Astrocyte (in vitro differentiated cells and primary cell): Measurements from ENCODE around the gene HECW1. TPM values are rescaled to one million over a fixed set of nuclear protein-coding genes. Genes with fewer than 3 reads are reported as not detected.

Experiments
- DNase-seq: peaks from one replicate; pipeline ENCODE4 v3.0.0-alpha.2; 2010; ENCODE audit warnings: low read depth
- FAIRE-seq: peaks from 2 replicates; lab custom pipeline; 2011; peaks lifted over from hg19 to GRCh38; lab: Jason Lieb, UNC
- H2AFZ ChIP-seq: 2 replicates; pipeline ENCODE4 v1.6.0; 2012; ENCODE audit warnings: low read depth, low read length, inconsistent platforms
- H3K27ac ChIP-seq: 2 replicates; pipeline ENCODE4 v1.5.1; 2011; ENCODE audit warnings: low read depth, low read length, inconsistent platforms
- H3K27me3 ChIP-seq: 2 replicates; pipeline ENCODE4 v1.6.0; 2011; ENCODE audit warnings: low read length, inconsistent platforms; ENCODE audit not compliant: insufficient read depth
- H3K36me3 ChIP-seq: 2 replicates; pipeline ENCODE4 v1.5.1; 2011; ENCODE audit warnings: low read length, inconsistent platforms; ENCODE audit not compliant: insufficient read depth
- H3K4me1 ChIP-seq: 2 replicates; pipeline ENCODE4 v1.5.1; 2011; ENCODE audit warnings: low read length, inconsistent platforms; ENCODE audit not compliant: insufficient read depth
- H3K4me2 ChIP-seq: 2 replicates; pipeline ENCODE4 v1.6.0; 2012; ENCODE audit warnings: low read length, inconsistent platforms
- H3K4me3 ChIP-seq: 2 replicates; pipeline ENCODE4 v1.5.1; 2011; ENCODE audit warnings: low read depth, mild to moderate bottlenecking, low read length, inconsistent platforms; ENCODE audit not compliant: insufficient read depth
- H3K79me2 ChIP-seq: 2 replicates; pipeline ENCODE4 v1.6.0; 2012; ENCODE audit warnings: mild to moderate bottlenecking, low read length, inconsistent platforms; ENCODE audit not compliant: insufficient read depth
- H3K9ac ChIP-seq: 2 replicates; pipeline ENCODE4 v1.6.0; 2012; ENCODE audit warnings: mild to moderate bottlenecking, low read length, inconsistent platforms
- H3K9me3 ChIP-seq: 2 replicates; pipeline ENCODE4 v1.5.1; 2012; ENCODE audit warnings: low read depth, mild to moderate bottlenecking, low read length, inconsistent platforms; ENCODE audit not compliant: insufficient read depth
- H4K20me1 ChIP-seq: 2 replicates; pipeline ENCODE4 v1.6.0; 2012; ENCODE audit warnings: low read length, inconsistent platforms; ENCODE audit not compliant: insufficient read depth
- H3K27ac Mint-ChIP-seq: one replicate; pipeline ENCODE4 v1.8.0; 2021; ENCODE audit warnings: mild to moderate bottlenecking, mixed read lengths; ENCODE audit not compliant: unreplicated experiment
- H3K27me3 Mint-ChIP-seq: one replicate; pipeline ENCODE4 v1.8.0; 2021; ENCODE audit warnings: low read depth, mixed read lengths; ENCODE audit not compliant: unreplicated experiment
- H3K36me3 Mint-ChIP-seq: one replicate; pipeline ENCODE4 v1.8.0; 2021; ENCODE audit warnings: low read depth, mixed read lengths; ENCODE audit not compliant: unreplicated experiment
- H3K4me1 Mint-ChIP-seq: one replicate; pipeline ENCODE4 v1.8.0; 2021; ENCODE audit warnings: low read depth, mixed read lengths; ENCODE audit not compliant: unreplicated experiment
- H3K4me3 Mint-ChIP-seq: one replicate; pipeline ENCODE4 v1.8.0; 2021; ENCODE audit warnings: mild to moderate bottlenecking, moderate library complexity, mixed read lengths; ENCODE audit not compliant: unreplicated experiment
- H3K9me3 Mint-ChIP-seq: one replicate; pipeline ENCODE4 v1.8.0; 2021; ENCODE audit warnings: mild to moderate bottlenecking, mixed read lengths; ENCODE audit not compliant: unreplicated experiment
- CTCF ChIP-seq: IDR thresholded peaks from 2 replicates; pipeline ENCODE4 v1.5.1; 2011; ENCODE audit warnings: low read depth, mild to moderate bottlenecking, inconsistent platforms, low read length, moderate library complexity; ENCODE audit not compliant: insufficient read depth
- EZH2 ChIP-seq: IDR thresholded peaks from 2 replicates; pipeline ENCODE4 v1.6.1; 2012; ENCODE audit warnings: mild to moderate bottlenecking, low read length, inconsistent platforms; ENCODE audit not compliant: insufficient read depth
- total RNA-seq: library from RNA; stranded (reverse); gene quantifications from 2 replicates; pipeline ENCODE4 v1.2.1, GENCODE V29; 2021

HECW1 gene
- total RNA-seq, 1 donor from 2014 or later = 3.3 TPM

DNA sequence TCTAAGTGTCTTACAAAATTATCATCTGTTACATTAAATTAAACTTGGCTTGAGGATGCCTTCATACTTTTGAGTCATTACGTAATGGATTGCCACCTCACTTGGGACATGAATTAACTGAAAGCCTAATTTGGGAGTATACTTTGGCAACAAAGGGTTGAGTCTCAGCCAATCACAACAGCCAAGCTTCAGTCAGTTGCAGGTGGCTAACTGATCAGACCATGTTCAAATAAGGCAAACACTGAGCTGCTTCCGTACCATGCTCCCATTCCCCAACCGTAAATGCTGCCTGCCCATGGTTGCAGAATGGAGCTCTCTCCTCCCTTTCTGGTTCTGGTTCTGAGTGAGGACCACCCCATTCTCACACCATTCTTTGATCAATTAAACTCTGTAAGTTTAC lies 377.6 kb downstream of the HECW1 start:
- FAIRE-seq (no peak), DNase-seq (peak; percentile 76)
- Histone ChIP-seq H3K27me3 (peaks cover 29% of the 10 kb centered on the region), H2AFZ (no peak overlapping the region), H3K79me2 (no peaks in the 10 kb centered on the region), H3K27ac (no peak overlapping the region), H4K20me1 (no peaks in the 10 kb centered on the region), H3K36me3 (no peaks in the 10 kb centered on the region), H3K9me3 (no peaks in the 10 kb centered on the region), H3K9ac (no peak overlapping the region), H3K4me2 (no peak overlapping the region), H3K4me1 (peaks cover 7% of the 10 kb centered on the region), H3K4me3 (no peak overlapping the region)
- Mint-ChIP-seq H3K27ac (no peak overlapping the region), H3K4me3 (no peak overlapping the region), H3K9me3 (no peaks in the 10 kb centered on the region), H3K27me3 (no peaks in the 10 kb centered on the region), H3K36me3 (no peaks in the 10 kb centered on the region), H3K4me1 (peaks cover 31% of the 10 kb centered on the region)
- no peak for TF ChIP-seq CTCF
- TF ChIP-seq EZH2 = no peak

DNA sequence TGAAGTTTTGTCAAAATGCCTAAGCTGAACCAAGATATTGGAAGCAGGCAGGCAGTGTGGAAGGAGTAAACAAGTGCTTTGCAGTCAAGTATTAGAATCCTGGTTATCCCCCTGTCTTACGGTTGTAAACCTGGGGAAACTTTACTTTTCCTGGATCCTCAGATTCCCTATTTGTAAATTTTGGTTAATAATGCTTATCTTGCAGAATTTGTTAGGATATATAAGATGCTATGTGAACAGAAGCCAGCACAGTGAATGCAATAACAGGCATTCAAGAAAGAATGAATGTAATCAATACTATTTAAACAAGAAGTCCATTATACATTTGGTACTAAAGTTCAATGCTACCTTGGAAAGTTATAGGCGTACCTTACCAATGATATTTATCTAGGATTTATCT lies 378.7 kb downstream of the HECW1 start:
- Histone ChIP-seq H3K9me3 (no peaks in the 10 kb centered on the region), H3K4me1 (peaks cover 7% of the 10 kb centered on the region), H3K79me2 (no peaks in the 10 kb centered on the region), H3K4me3 (no peak overlapping the region), H4K20me1 (no peaks in the 10 kb centered on the region), H3K27ac (no peak overlapping the region), H2AFZ (no peak overlapping the region), H3K9ac (no peak overlapping the region), H3K4me2 (no peak overlapping the region), H3K27me3 (peaks cover 29% of the 10 kb centered on the region), H3K36me3 (no peaks in the 10 kb centered on the region)
- Mint-ChIP-seq H3K4me3 (no peak overlapping the region), H3K9me3 (no peaks in the 10 kb centered on the region), H3K27ac (no peak overlapping the region), H3K36me3 (no peaks in the 10 kb centered on the region), H3K4me1 (peaks cover 29% of the 10 kb centered on the region), H3K27me3 (no peaks in the 10 kb centered on the region)
- no peak for FAIRE-seq
- TF ChIP-seq CTCF (no peak), EZH2 (no peak)
- DNase-seq = no peak

DNA sequence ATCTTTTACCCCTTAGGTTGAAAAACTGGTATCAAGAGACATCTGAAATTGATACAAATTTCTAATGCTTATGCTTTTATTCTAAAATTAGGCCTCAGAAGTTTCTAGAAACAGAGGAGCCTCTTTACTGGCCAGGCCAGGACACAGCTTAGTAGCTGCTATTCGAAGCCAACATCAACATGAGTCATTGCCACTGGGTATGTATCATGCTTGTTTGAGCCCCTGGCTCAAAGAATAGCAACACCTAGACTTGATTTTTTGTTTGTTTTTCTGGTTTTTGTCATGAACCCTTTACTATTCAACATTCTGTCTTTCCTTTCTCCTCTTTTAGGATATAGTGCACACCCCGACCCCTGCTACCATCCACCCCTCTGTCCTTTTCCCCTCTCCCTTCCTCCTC lies 379.5 kb downstream of the HECW1 start:
- peaks cover under 1% of the 10 kb centered on the region for H3K9me3 Mint-ChIP-seq
- Histone ChIP-seq H3K27ac (no peak overlapping the region), H3K4me3 (no peak overlapping the region), H3K79me2 (no peaks in the 10 kb centered on the region), H4K20me1 (no peaks in the 10 kb centered on the region), H3K27me3 (peaks cover 30% of the 10 kb centered on the region), H3K9me3 (no peaks in the 10 kb centered on the region), H2AFZ (no peak overlapping the region), H3K9ac (no peak overlapping the region), H3K4me2 (peak overlapping the region; percentile 59), H3K36me3 (no peaks in the 10 kb centered on the region), H3K4me1 (peaks cover 7% of the 10 kb centered on the region)
- DNase-seq (peak; percentile 91), FAIRE-seq (peak; percentile 58)
- H3K36me3 Mint-ChIP-seq = no peaks in the 10 kb centered on the region
- H3K27ac Mint-ChIP-seq = peak overlapping the region; percentile 35
- peaks cover 27% of the 10 kb centered on the region for H3K4me1 Mint-ChIP-seq
- peak overlapping the region; percentile 57 for H3K4me3 Mint-ChIP-seq
- TF ChIP-seq CTCF = no peak
- TF ChIP-seq EZH2 = no peak
- H3K27me3 Mint-ChIP-seq = peaks cover 2% of the 10 kb centered on the region
